ENCODE results near the gene DCAF10. TPM values are rescaled to one million over a fixed set of nuclear protein-coding genes. Genes with fewer than 3 reads are reported as not detected.

DCAF10 gene
- total and polyA plus RNA-seq, 2 of the 13 experiments (the other 11 are each of a cell fraction or from before 2014, with no cell fraction given) = 9.2 to 20.3 TPM

GRCh38 chr9:37908698-37909186 lies 108.1 kb downstream of the DCAF10 start (continued):
- TF ChIP-seq ZHX1 (CRISPR knock-in tag; IDR thresholded peaks at IDR 0.05; ENCODE audit: low read depth) (0 out of 2 replicates have a peak, but pooled peaks have one; percentile 46), POGZ (CRISPR knock-in tag; IDR thresholded peaks at IDR 0.05) (no peak), ZBTB46 (CRISPR knock-in tag; IDR thresholded peaks at IDR 0.05; ENCODE audit: borderline replicate concordance) (no peak), PLRG1 (conservative IDR thresholded peaks at IDR 0.05) (no peak), CREM (IDR thresholded peaks at IDR 0.05) (peak; percentile 77; the same call in 1 of the 2 replicates), CREM (CRISPR knock-in tag; IDR thresholded peaks at IDR 0.05) (no peak), FOXA3 (CRISPR knock-in tag; IDR thresholded peaks at IDR 0.05) (peak; percentile 93), DPF2 (CRISPR knock-in tag; IDR thresholded peaks at IDR 0.05; ENCODE audit: borderline replicate concordance, low read depth) (peak; percentile 58), CCAR2 (optimal IDR thresholded peaks at IDR 0.05; ENCODE audit: low read depth, low read length) (no peak), UBTF (CRISPR knock-in tag; IDR thresholded peaks at IDR 0.05) (no peak), ERF (CRISPR knock-in tag; IDR thresholded peaks at IDR 0.05) (0 out of 2 replicates have a peak, but pooled peaks have one; percentile 14), HNF4G (IDR thresholded peaks at IDR 0.05; ENCODE audit: borderline replicate concordance, low read depth, low read length) (peak; percentile 54; the same call in 1 of the 2 replicates), HNF4G (CRISPR knock-in tag; IDR thresholded peaks at IDR 0.05; ENCODE audit: borderline replicate concordance, low read depth) (no peak), GFI1 (CRISPR knock-in tag; IDR thresholded peaks at IDR 0.05; ENCODE audit: borderline replicate concordance) (peak; percentile 73), ZNF878 (CRISPR knock-in tag; IDR thresholded peaks at IDR 0.05) (0 out of 2 replicates have a peak, but pooled peaks have one; percentile 0), TRIM24 (CRISPR knock-in tag; IDR thresholded peaks at IDR 0.05) (peak; percentile 66; the same call in 1 of the 2 replicates), ONECUT2 (CRISPR knock-in tag; IDR thresholded peaks at IDR 0.05) (0 out of 2 replicates have a peak, but pooled peaks have one; percentile 29), FOSL2 (CRISPR knock-in tag; IDR thresholded peaks at IDR 0.05) (peak; percentile 98), MLX (CRISPR knock-in tag; IDR thresholded peaks at IDR 0.05) (0 out of 2 replicates have a peak, but pooled peaks have one; percentile 36), ARNTL (CRISPR knock-in tag; IDR thresholded peaks at IDR 0.05) (no peak), ZFP37 (CRISPR knock-in tag; IDR thresholded peaks at IDR 0.05; ENCODE audit: borderline replicate concordance) (no peak), ATF1 (CRISPR knock-in tag; IDR thresholded peaks at IDR 0.05) (no peak), ETV5 (CRISPR knock-in tag; IDR thresholded peaks at IDR 0.05; ENCODE audit: borderline replicate concordance) (peak; percentile 54; the same call in 1 of the 2 replicates), MAX (IDR thresholded peaks at IDR 0.05) (no peak), MED1 (CRISPR knock-in tag; IDR thresholded peaks at IDR 0.05) (peak; percentile 74)

Data from HepG2 (cell line).